ENCODE results near the gene UNC5B. TPM values are rescaled to one million over a fixed set of nuclear protein-coding genes. Genes with fewer than 3 reads are reported as not detected.

The UNC5B gene
- total and polyA plus RNA-seq, 2 donors from 2014 or later = 5.5 to 22.6 TPM

GRCh38 chr10:71201849-71202248 is 10.5 kb upstream of the UNC5B start:
- Histone ChIP-seq H3K4me3 (ENCODE audit: low read length in 3 of 3) (no peak overlapping the region), H3K9ac (ENCODE audit: low read length in 3 of 3) (no peak overlapping the region), H3K27me3 (ENCODE audit: control insufficient read depth, insufficient read depth, low read length) (no peaks in the 10 kb centered on the region), H3K9me3 (ENCODE audit: control insufficient read depth in 2 of 3, insufficient read depth in 1 of 3, low read length in 3 of 3) (peaks cover 0 to 6% (median 0%) of the 10 kb centered on the region in 3 donors), H3K4me1 (ENCODE audit: control insufficient read depth in 2 of 3, insufficient read depth in 2 of 3, low read depth in 1 of 3, low read length in 3 of 3) (no peaks in the 10 kb centered on the region), H3K36me3 (ENCODE audit: control insufficient read depth in 2 of 3, insufficient read depth in 3 of 3, low read length in 3 of 3) (no peaks in the 10 kb centered on the region), H3K27ac (ENCODE audit: low read depth in 2 of 2, low read length in 2 of 2) (no peak overlapping the region)
- TF ChIP-seq CTCF (IDR thresholded peaks at IDR 0.05; ENCODE audit: borderline replicate concordance, extremely low read depth, insufficient read depth) = no peak
- intact Hi-C loops (cut with DNase I) = no loop called here
- no peak for FAIRE-seq
- no peak for DNase-seq

- TF ChIP-seq CTCF (IDR thresholded peaks at IDR 0.05; ENCODE audit: borderline replicate concordance, extremely low read depth, insufficient read depth) = no peak
- H3K9ac ChIP-seq (ENCODE audit: low read length in 3 of 3) = no peak overlapping the region
Observed at GRCh38 chr10:71202314-71202713, 10.1 kb upstream of the UNC5B start.

GRCh38 chr10:71203124-71203523 is 9.2 kb upstream of the UNC5B start:
- Histone ChIP-seq H3K9me3 (ENCODE audit: control insufficient read depth in 2 of 3, insufficient read depth in 1 of 3, low read length in 3 of 3) (peaks cover 0 to 4% (median 0%) of the 10 kb centered on the region in 3 donors), H3K27me3 (ENCODE audit: control insufficient read depth, insufficient read depth, low read length) (no peaks in the 10 kb centered on the region), H3K4me3 (ENCODE audit: low read length in 3 of 3) (no peak overlapping the region), H3K4me1 (ENCODE audit: control insufficient read depth in 2 of 3, insufficient read depth in 2 of 3, low read depth in 1 of 3, low read length in 3 of 3) (no peaks in the 10 kb centered on the region), H3K36me3 (ENCODE audit: control insufficient read depth in 2 of 3, insufficient read depth in 3 of 3, low read length in 3 of 3) (no peaks in the 10 kb centered on the region), H3K9ac (ENCODE audit: low read length in 3 of 3) (no peak overlapping the region), H3K27ac (ENCODE audit: low read depth in 2 of 2, low read length in 2 of 2) (no peak overlapping the region)
- no peak for TF ChIP-seq CTCF (IDR thresholded peaks at IDR 0.05; ENCODE audit: borderline replicate concordance, extremely low read depth, insufficient read depth)
- DNase-seq (peak in 1 of 5 donors; percentile 2), FAIRE-seq (no peak)
- intact Hi-C loops (cut with DNase I) = no loop called here

More at GRCh38 chr10:71202314-71202713, 10.1 kb upstream of the UNC5B start:
- no peak overlapping the region for H3K27ac ChIP-seq (ENCODE audit: low read depth in 2 of 2, low read length in 2 of 2)
- no peak overlapping the region for H3K4me3 ChIP-seq (ENCODE audit: low read length in 3 of 3)
- no peak for DNase-seq
- no peaks in the 10 kb centered on the region for H3K36me3 ChIP-seq (ENCODE audit: control insufficient read depth in 2 of 3, insufficient read depth in 3 of 3, low read length in 3 of 3)
- peaks cover 0 to 6% (median 0%) of the 10 kb centered on the region in 3 donors for H3K9me3 ChIP-seq (ENCODE audit: control insufficient read depth in 2 of 3, insufficient read depth in 1 of 3, low read length in 3 of 3)
- no peaks in the 10 kb centered on the region for H3K27me3 ChIP-seq (ENCODE audit: control insufficient read depth, insufficient read depth, low read length)
- H3K4me1 ChIP-seq (ENCODE audit: control insufficient read depth in 2 of 3, insufficient read depth in 2 of 3, low read depth in 1 of 3, low read length in 3 of 3) = no peaks in the 10 kb centered on the region
- intact Hi-C loops (cut with DNase I) = no loop called here
- no peak for FAIRE-seq

- no peak for DNase-seq
Observed at GRCh38 chr10:71203716-71204115, 8.7 kb upstream of the UNC5B start.

More at GRCh38 chr10:71203716-71204115, 8.7 kb upstream of the UNC5B start:
- intact Hi-C loops (cut with DNase I) = no loop called here
- H3K4me1 ChIP-seq (ENCODE audit: control insufficient read depth in 2 of 3, insufficient read depth in 2 of 3, low read depth in 1 of 3, low read length in 3 of 3) = no peaks in the 10 kb centered on the region
- FAIRE-seq = no peak
- H3K9me3 ChIP-seq (ENCODE audit: control insufficient read depth in 2 of 3, insufficient read depth in 1 of 3, low read length in 3 of 3) = peaks cover 0 to 3% (median 0%) of the 10 kb centered on the region in 3 donors
- no peak overlapping the region for H3K27ac ChIP-seq (ENCODE audit: low read depth in 2 of 2, low read length in 2 of 2)
- H3K9ac ChIP-seq (ENCODE audit: low read length in 3 of 3) = no peak overlapping the region
- no peaks in the 10 kb centered on the region for H3K36me3 ChIP-seq (ENCODE audit: control insufficient read depth in 2 of 3, insufficient read depth in 3 of 3, low read length in 3 of 3)
- TF ChIP-seq CTCF (IDR thresholded peaks at IDR 0.05; ENCODE audit: borderline replicate concordance, extremely low read depth, insufficient read depth) = no peak
- H3K27me3 ChIP-seq (ENCODE audit: control insufficient read depth, insufficient read depth, low read length) = no peaks in the 10 kb centered on the region
- H3K4me3 ChIP-seq (ENCODE audit: low read length in 3 of 3) = no peak overlapping the region

Measured in kidney (tissue), 14 donors.